Right lobe of liver (tissue), 6 donors: Measurements from ENCODE around the gene IGF2BP2. TPM values are rescaled to one million over a fixed set of nuclear protein-coding genes. Genes with fewer than 3 reads are reported as not detected.
A peak's percentile ranks its signal among the peaks of the same experiment; 100 is the strongest.

Source experiments
- ATAC-seq, 4 donors: fragments of 200-7000 bp; cut with Tn5 transposase; one replicate each; pipeline ENCODE4 v1.9.1; 2020; ENCODE audit warnings: mild to moderate bottlenecking in 4 of 4, moderate library complexity in 4 of 4
- DNase-seq, 3 donors: peaks; one replicate each; pipeline ENCODE4 v3.0.0-alpha.2; 2020
- H3K27ac ChIP-seq, 3 donors: fragments of 200-600 bp; one replicate each; pipeline ENCODE4 v1.8.0; 2022
- H3K27me3 ChIP-seq, 2 donors: fragments of 200-600 bp; one replicate each; pipeline ENCODE4 v1.8.0; 2022
- H3K36me3 ChIP-seq, 4 donors: fragments of 200-600 bp; sonication (generic) in 1 of 4; one replicate each; pipeline versions ENCODE4 v1.5.1 to v1.8.0; 2017 to 2022; ENCODE audit warnings: control low read depth in 1 of 4
- H3K4me1 ChIP-seq, 4 donors: fragments of 200-600 bp; sonication (generic) in 1 of 4; one replicate each; pipeline versions ENCODE4 v1.5.1 to v1.8.0; 2017 to 2022; ENCODE audit warnings: control low read depth in 1 of 4
- H3K4me3 ChIP-seq, 3 donors: fragments of 200-600 bp; one replicate each; pipeline ENCODE4 v1.8.0; 2022
- H3K9me3 ChIP-seq, 4 donors: fragments of 200-600 bp; sonication (generic) in 1 of 4; one replicate each; pipeline versions ENCODE4 v1.5.1 to v1.8.0; 2017 to 2022; ENCODE audit warnings: control low read depth in 1 of 4
- CTCF ChIP-seq, 4 donors: fragments of 200-600 bp in 3 of 4; fragments of 450-650 bp in 1 of 4; IDR thresholded peaks; one replicate each; pipeline versions ENCODE4 v1.5.1 to v1.8.0; 2016 to 2022; ENCODE audit warnings: antibody characterized with exemption in 4 of 4, mild to moderate bottlenecking in 2 of 4
- POLR2A ChIP-seq: fragments of 450-650 bp; IDR thresholded peaks from one replicate; pipeline ENCODE4 v1.6.1; 2017; ENCODE audit warnings: antibody characterized with exemption, mild to moderate bottlenecking
- WGBS: methylation state at CpG from one replicate; pipeline ENCODE4 v1.1.6; 2018; ENCODE audit warnings: low coverage, low lambda C conversion rate; ENCODE audit not compliant: insufficient coverage; ENCODE audit errors: missing lambda C conversion rate; 5-methylcytosine and 5-hydroxymethylcytosine counted together
- intact Hi-C, 2 donors: fragments of 100-400 bp; cut with DNase I; formaldehyde crosslinking; loops; one replicate each; pipeline versions ENCODE4 v1.11.2 to v1.14.1; 2022
- total RNA-seq, 6 experiments: library from RNA; depleted of rRNA in 2 of 6; stranded (reverse); fragments of >200 nt in 2 of 6; fragmentation: NEBNext Ultra II Directional in 3 of 6; extraction: Animal tissue kit (Norgen Biotek cat#: 25700) in 3 of 6; gene quantifications; one replicate each; pipeline versions ENCODE4 v1.1.0 to v1.2.4, GENCODE V29; 2016 to 2023
- donor health status: DM: no; HTN: yes; CAD: no.
- donor health status: DM: no; HTN: no; CAD: no.
- donor health status: DM: no; HTN: no; CAD: no.
- donor health status: DM: no; HTN: yes; CAD: no.
- donor health status: DM: no; HTN: yes; CAD: no.

Gene IGF2BP2
- total RNA-seq, 6 experiments from 2014 or later: 0.99 to 3.0 (median 1.8) TPM

- H3K9me3 ChIP-seq: no peaks in the 10 kb centered on the region
- no peaks in the 10 kb centered on the region for H3K27me3 ChIP-seq
- TF ChIP-seq CTCF (IDR thresholded peaks at IDR 0.05) (no peak), POLR2A (no peak)
- intact Hi-C loops: no loop called here
- DNase-seq (no peak), ATAC-seq (peak in 3 of 4 donors; percentile 40 to 61 (median 48))
- peaks cover 0 to 5% (median 0%) of the 10 kb centered on the region in 4 donors for H3K4me1 ChIP-seq
- H3K27ac ChIP-seq: no peak overlapping the region
- H3K36me3 ChIP-seq: no peaks in the 10 kb centered on the region
- 68% methylated on average over 5 of the region's 5 CpGs for WGBS
- no peak overlapping the region for H3K4me3 ChIP-seq
Observed at GRCh38 chr3:185737740-185738680, 86.8 kb downstream of the IGF2BP2 start.

- ATAC-seq (no peak), DNase-seq (no peak)
- H3K9me3 ChIP-seq: no peaks in the 10 kb centered on the region
- H3K36me3 ChIP-seq: no peaks in the 10 kb centered on the region
- no peaks in the 10 kb centered on the region for H3K27me3 ChIP-seq
- TF ChIP-seq POLR2A: no peak
- TF ChIP-seq CTCF (IDR thresholded peaks at IDR 0.05): no peak
- H3K4me3 ChIP-seq: no peak overlapping the region
- intact Hi-C loops: no loop called here
- H3K4me1 ChIP-seq: peaks cover 0 to 5% (median 0%) of the 10 kb centered on the region in 4 donors
- H3K27ac ChIP-seq: no peak overlapping the region
- WGBS: 69% methylated on average over 3 of the region's 3 CpGs
Observed at GRCh38 chr3:185737020-185737419, 87.8 kb downstream of the IGF2BP2 start.

- DNase-seq: no peak
- intact Hi-C loops: no loop called here
- 51% methylated on average over 4 of the region's 4 CpGs for WGBS
- Histone ChIP-seq H3K9me3 (no peaks in the 10 kb centered on the region), H3K4me1 (peaks cover 0 to 5% (median 0%) of the 10 kb centered on the region in 4 donors), H3K4me3 (no peak overlapping the region), H3K27me3 (no peaks in the 10 kb centered on the region), H3K36me3 (no peaks in the 10 kb centered on the region), H3K27ac (no peak overlapping the region)
- no peak for TF ChIP-seq POLR2A
- no peak for TF ChIP-seq CTCF (IDR thresholded peaks at IDR 0.05)
- no peak for ATAC-seq
Observed at GRCh38 chr3:185734725-185735096, 90.1 kb downstream of the IGF2BP2 start.

GRCh38 chr3:185733980-185734724 lies 90.7 kb downstream of the IGF2BP2 start:
- DNase-seq: no peak
- Histone ChIP-seq H3K27ac (no peak overlapping the region), H3K27me3 (no peaks in the 10 kb centered on the region), H3K36me3 (no peaks in the 10 kb centered on the region), H3K4me1 (peaks cover 0 to 5% (median 0%) of the 10 kb centered on the region in 4 donors), H3K4me3 (no peak overlapping the region), H3K9me3 (no peaks in the 10 kb centered on the region)
- intact Hi-C loops: no loop called here
- ATAC-seq: peak; percentile 68 to 83 (median 78)
- WGBS: 47% methylated on average over 10 of the region's 10 CpGs
- TF ChIP-seq CTCF (IDR thresholded peaks at IDR 0.05): peak; percentile 40 to 53 (median 48)
- TF ChIP-seq POLR2A: no peak
